ENCODE measurements around the gene EAPP. TPM values are rescaled to one million over a fixed set of nuclear protein-coding genes. Genes with fewer than 3 reads are reported as not detected.
A peak's percentile ranks its signal among the peaks of the same experiment; 100 is the strongest.

The EAPP gene
- total and polyA plus RNA-seq, 2 of the 13 experiments (the other 11 are each of a cell fraction or from before 2014, with no cell fraction given): 68.7 to 110 TPM

DNA sequence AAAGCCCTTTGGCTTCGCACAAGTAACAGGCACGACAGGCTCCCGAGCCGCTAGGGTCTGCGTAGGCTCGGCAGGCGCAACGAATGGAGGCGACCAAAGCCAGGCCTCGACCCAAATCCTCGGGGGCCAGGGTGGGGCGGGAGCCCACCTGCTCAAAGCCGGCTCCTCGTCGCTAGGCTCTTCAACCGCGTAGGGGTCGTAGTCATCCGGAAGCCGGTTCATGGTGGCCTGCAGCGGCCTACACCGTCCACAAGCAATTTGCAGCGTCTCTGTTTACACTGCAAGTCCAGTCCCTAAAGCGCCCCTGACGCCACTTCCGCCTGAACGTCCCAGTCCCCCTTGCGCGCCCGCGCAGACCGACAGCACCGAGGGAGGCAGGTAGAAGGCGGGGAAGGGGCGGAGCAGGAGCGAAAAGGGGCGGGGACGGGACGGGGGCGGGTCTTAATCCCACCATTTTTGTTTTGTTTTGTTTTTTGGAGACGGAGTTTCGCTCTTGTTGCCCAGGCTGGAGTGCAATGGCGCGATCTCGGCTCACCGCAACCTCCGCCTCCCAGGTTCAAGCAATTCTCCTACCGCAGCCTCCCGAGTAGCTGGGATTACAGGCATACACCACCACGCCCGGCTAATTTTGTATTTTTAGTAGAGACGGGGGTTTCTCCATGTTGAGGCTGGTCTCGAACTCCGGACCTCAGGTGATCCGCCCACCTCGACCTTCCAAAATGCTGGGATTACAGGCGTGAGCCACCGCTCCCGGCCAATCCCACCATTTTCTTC lies at the start of gene EAPP (continued):
- TF ChIP-seq, protein P1, sequence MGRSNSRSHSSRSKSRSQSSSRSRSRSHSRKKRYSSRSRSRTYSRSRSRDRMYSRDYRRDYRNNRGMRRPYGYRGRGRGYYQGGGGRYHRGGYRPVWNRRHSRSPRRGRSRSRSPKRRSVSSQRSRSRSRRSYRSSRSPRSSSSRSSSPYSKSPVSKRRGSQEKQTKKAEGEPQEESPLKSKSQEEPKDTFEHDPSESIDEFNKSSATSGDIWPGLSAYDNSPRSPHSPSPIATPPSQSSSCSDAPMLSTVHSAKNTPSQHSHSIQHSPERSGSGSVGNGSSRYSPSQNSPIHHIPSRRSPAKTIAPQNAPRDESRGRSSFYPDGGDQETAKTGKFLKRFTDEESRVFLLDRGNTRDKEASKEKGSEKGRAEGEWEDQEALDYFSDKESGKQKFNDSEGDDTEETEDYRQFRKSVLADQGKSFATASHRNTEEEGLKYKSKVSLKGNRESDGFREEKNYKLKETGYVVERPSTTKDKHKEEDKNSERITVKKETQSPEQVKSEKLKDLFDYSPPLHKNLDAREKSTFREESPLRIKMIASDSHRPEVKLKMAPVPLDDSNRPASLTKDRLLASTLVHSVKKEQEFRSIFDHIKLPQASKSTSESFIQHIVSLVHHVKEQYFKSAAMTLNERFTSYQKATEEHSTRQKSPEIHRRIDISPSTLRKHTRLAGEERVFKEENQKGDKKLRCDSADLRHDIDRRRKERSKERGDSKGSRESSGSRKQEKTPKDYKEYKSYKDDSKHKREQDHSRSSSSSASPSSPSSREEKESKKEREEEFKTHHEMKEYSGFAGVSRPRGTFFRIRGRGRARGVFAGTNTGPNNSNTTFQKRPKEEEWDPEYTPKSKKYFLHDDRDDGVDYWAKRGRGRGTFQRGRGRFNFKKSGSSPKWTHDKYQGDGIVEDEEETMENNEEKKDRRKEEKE (IDR thresholded peaks at IDR 0.05): no peak
- TF ChIP-seq ZNF343 (CRISPR knock-in tag; IDR thresholded peaks at IDR 0.05): peak; percentile 99
- 0 out of 2 replicates have a peak, but pooled peaks have one; percentile 39 for TF ChIP-seq HMG20A (CRISPR knock-in tag; IDR thresholded peaks at IDR 0.05; ENCODE audit: borderline replicate concordance)
- TF ChIP-seq FOXO1 (CRISPR knock-in tag; IDR thresholded peaks at IDR 0.05): peak; percentile 96
- TF ChIP-seq ZNF749 (CRISPR knock-in tag; IDR thresholded peaks at IDR 0.05; ENCODE audit: borderline replicate concordance): peak; percentile 97
- TF ChIP-seq ZNF484 (CRISPR knock-in tag; IDR thresholded peaks at IDR 0.05; ENCODE audit: borderline replicate concordance, low read depth): no peak
- TF ChIP-seq AHR (CRISPR knock-in tag; IDR thresholded peaks at IDR 0.05): peak; percentile 99
- no peak for TF ChIP-seq SRSF4 (IDR thresholded peaks at IDR 0.05; ENCODE audit: low read depth, low read length, poor library complexity, severe bottlenecking)
- TF ChIP-seq SPEN (CRISPR knock-in tag; IDR thresholded peaks at IDR 0.05; ENCODE audit: low read depth): peak; percentile 100
- TF ChIP-seq, protein P2, sequence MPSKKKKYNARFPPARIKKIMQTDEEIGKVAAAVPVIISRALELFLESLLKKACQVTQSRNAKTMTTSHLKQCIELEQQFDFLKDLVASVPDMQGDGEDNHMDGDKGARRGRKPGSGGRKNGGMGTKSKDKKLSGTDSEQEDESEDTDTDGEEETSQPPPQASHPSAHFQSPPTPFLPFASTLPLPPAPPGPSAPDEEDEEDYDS (CRISPR knock-in tag; IDR thresholded peaks at IDR 0.05): peak; percentile 98
- TF ChIP-seq ZKSCAN1 (IDR thresholded peaks at IDR 0.05; ENCODE audit: low read length): no peak; the same call in 1 of the 2 replicates
- peak; percentile 99 for TF ChIP-seq GABPB1 (CRISPR knock-in tag; IDR thresholded peaks at IDR 0.05)
- peak; percentile 17 for TF ChIP-seq ZFP62 (CRISPR knock-in tag; IDR thresholded peaks at IDR 0.05)
- TF ChIP-seq ZNF777 (CRISPR knock-in tag; IDR thresholded peaks at IDR 0.05): peak; percentile 67
- TF ChIP-seq ZNF251 (CRISPR knock-in tag; IDR thresholded peaks at IDR 0.05): peak; percentile 92; the same call in 1 of the 2 replicates
- TF ChIP-seq, protein P3, sequence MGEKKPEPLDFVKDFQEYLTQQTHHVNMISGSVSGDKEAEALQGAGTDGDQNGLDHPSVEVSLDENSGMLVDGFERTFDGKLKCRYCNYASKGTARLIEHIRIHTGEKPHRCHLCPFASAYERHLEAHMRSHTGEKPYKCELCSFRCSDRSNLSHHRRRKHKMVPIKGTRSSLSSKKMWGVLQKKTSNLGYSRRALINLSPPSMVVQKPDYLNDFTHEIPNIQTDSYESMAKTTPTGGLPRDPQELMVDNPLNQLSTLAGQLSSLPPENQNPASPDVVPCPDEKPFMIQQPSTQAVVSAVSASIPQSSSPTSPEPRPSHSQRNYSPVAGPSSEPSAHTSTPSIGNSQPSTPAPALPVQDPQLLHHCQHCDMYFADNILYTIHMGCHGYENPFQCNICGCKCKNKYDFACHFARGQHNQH (CRISPR knock-in tag; IDR thresholded peaks at IDR 0.05): peak; percentile 100
- TF ChIP-seq ZBTB46 (CRISPR knock-in tag; IDR thresholded peaks at IDR 0.05; ENCODE audit: borderline replicate concordance): no peak; the same call in 1 of the 2 replicates
- TF ChIP-seq, protein P4, sequence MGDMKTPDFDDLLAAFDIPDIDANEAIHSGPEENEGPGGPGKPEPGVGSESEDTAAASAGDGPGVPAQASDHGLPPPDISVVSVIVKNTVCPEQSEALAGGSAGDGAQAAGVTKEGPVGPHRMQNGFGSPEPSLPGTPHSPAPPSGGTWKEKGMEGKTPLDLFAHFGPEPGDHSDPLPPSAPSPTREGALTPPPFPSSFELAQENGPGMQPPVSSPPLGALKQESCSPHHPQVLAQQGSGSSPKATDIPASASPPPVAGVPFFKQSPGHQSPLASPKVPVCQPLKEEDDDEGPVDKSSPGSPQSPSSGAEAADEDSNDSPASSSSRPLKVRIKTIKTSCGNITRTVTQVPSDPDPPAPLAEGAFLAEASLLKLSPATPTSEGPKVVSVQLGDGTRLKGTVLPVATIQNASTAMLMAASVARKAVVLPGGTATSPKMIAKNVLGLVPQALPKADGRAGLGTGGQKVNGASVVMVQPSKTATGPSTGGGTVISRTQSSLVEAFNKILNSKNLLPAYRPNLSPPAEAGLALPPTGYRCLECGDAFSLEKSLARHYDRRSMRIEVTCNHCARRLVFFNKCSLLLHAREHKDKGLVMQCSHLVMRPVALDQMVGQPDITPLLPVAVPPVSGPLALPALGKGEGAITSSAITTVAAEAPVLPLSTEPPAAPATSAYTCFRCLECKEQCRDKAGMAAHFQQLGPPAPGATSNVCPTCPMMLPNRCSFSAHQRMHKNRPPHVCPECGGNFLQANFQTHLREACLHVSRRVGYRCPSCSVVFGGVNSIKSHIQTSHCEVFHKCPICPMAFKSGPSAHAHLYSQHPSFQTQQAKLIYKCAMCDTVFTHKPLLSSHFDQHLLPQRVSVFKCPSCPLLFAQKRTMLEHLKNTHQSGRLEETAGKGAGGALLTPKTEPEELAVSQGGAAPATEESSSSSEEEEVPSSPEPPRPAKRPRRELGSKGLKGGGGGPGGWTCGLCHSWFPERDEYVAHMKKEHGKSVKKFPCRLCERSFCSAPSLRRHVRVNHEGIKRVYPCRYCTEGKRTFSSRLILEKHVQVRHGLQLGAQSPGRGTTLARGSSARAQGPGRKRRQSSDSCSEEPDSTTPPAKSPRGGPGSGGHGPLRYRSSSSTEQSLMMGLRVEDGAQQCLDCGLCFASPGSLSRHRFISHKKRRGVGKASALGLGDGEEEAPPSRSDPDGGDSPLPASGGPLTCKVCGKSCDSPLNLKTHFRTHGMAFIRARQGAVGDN (CRISPR knock-in tag; IDR thresholded peaks at IDR 0.05): peak; percentile 99
- peak; percentile 93; the same call in 1 of the 2 replicates for TF ChIP-seq ZNF616 (CRISPR knock-in tag; IDR thresholded peaks at IDR 0.05; ENCODE audit: low read depth)
